Measurements from ENCODE around the gene MARCHF11. TPM values are rescaled to one million over a fixed set of nuclear protein-coding genes. Genes with fewer than 3 reads are reported as not detected.

Gene MARCHF11
- total and polyA plus RNA-seq, 2 experiments from 2014 or later = 0.17 to 1.5 TPM

- TF ChIP-seq ZNF462 (CRISPR knock-in tag; IDR thresholded peaks at IDR 0.05) = no peak
- no peak for TF ChIP-seq EZH2phosphoT487 (IDR thresholded peaks at IDR 0.05; ENCODE audit: unreplicated experiment)
- no peak for TF ChIP-seq ZNF114 (CRISPR knock-in tag; IDR thresholded peaks at IDR 0.05)
These were observed 145.1 kb downstream of the MARCHF11 start (continued) for GRCh38 chr5:16034319-16035001.

- Mint-ChIP-seq H3K36me3 (ENCODE audit: low read depth) (no peaks in the 10 kb centered on the region), H3K4me1 (no peaks in the 10 kb centered on the region), H3K27me3 (ENCODE audit: insufficient read depth, low read depth, poor library complexity) (no peaks in the 10 kb centered on the region), H3K9me3 (no peaks in the 10 kb centered on the region), H3K27ac (no peak overlapping the region), H3K4me3 (no peak overlapping the region)
- no peaks in the 10 kb centered on the region for H3K4me1 ChIP-seq (ENCODE audit: insufficient read depth)
- H3K9me2 ChIP-seq (ENCODE audit: insufficient read depth) = no peaks in the 10 kb centered on the region
- H3K27ac ChIP-seq (ENCODE audit: low read depth) = no peak overlapping the region
- ATAC-seq (no peak), DNase-seq (ENCODE audit: low spot score) (no peak)
- no peaks in the 10 kb centered on the region for H3F3A ChIP-seq (replicated peaks; ENCODE audit: low read depth)
- H2AFZ ChIP-seq = no peak overlapping the region
- no peak overlapping the region for H3K4me3 ChIP-seq
- H3K79me2 ChIP-seq (replicated peaks; ENCODE audit: insufficient read depth) = no peaks in the 10 kb centered on the region
- no peaks in the 10 kb centered on the region for H3K36me3 ChIP-seq (ENCODE audit: insufficient read depth)
- H4K20me1 ChIP-seq (replicated peaks; ENCODE audit: insufficient read depth) = no peaks in the 10 kb centered on the region
- H3K27me3 ChIP-seq (ENCODE audit: insufficient read depth) = no peaks in the 10 kb centered on the region
- H3K4me2 ChIP-seq = no peak overlapping the region
- no peak for TF ChIP-seq REST (IDR thresholded peaks at IDR 0.05; ENCODE audit: unreplicated experiment)
- TF ChIP-seq STAT1 (IDR thresholded peaks at IDR 0.05; ENCODE audit: unreplicated experiment) = no peak
- no peak for TF ChIP-seq EZH2phosphoT487 (IDR thresholded peaks at IDR 0.05; ENCODE audit: unreplicated experiment)
- no peak for TF ChIP-seq CTCF (conservative IDR thresholded peaks at IDR 0.05; ENCODE audit: low read depth in 2 of 2)
- TF ChIP-seq POLR2AphosphoS5 (IDR thresholded peaks at IDR 0.05; ENCODE audit: low read depth) = no peak
- TF ChIP-seq NANOG (IDR thresholded peaks at IDR 0.05; ENCODE audit: borderline replicate concordance) = no peak
These were observed 146.2 kb downstream of the MARCHF11 start for GRCh38 chr5:16033187-16033925.

Measured in GM23338 (cell line).